Left ventricle myocardium inferior (tissue), 1 donor: ENCODE measurements around the gene EDARADD. TPM values are rescaled to one million over a fixed set of nuclear protein-coding genes. Genes with fewer than 3 reads are reported as not detected.

Experiments used
- DNase-seq: peaks from one replicate; pipeline ENCODE4 v3.0.0-alpha.2; 2020
- H3K27ac ChIP-seq: fragments of 200-600 bp; replicated peaks from 2 replicates; pipeline ENCODE4 v1.8.0; 2021
- H3K27me3 ChIP-seq: fragments of 200-600 bp; 2 replicates; pipeline ENCODE4 v1.8.0; 2021; ENCODE audit warnings: low read depth
- H3K36me3 ChIP-seq: fragments of 200-600 bp; 2 replicates; pipeline ENCODE4 v1.8.0; 2021
- H3K4me1 ChIP-seq: fragments of 200-600 bp; 2 replicates; pipeline ENCODE4 v1.8.0; 2021
- H3K4me3 ChIP-seq: fragments of 200-600 bp; 2 replicates; pipeline ENCODE4 v1.8.0; 2021; ENCODE audit warnings: mild to moderate bottlenecking, moderate library complexity
- H3K9me3 ChIP-seq: fragments of 200-600 bp; replicated peaks from 2 replicates; pipeline ENCODE4 v1.8.0; 2021
- CTCF ChIP-seq: fragments of 200-600 bp; IDR thresholded peaks from 2 replicates; pipeline ENCODE4 v1.8.0; 2021; ENCODE audit warnings: antibody characterized with exemption, mild to moderate bottlenecking, borderline replicate concordance
- intact Hi-C: fragments of 100-400 bp; cut with micrococcal nuclease; formaldehyde crosslinking; loops from one replicate; pipeline ENCODE4 v1.11.0; 2022
- total RNA-seq: library from RNA; stranded (reverse); fragmentation: NEBNext Ultra II Directional; extraction: Animal tissue kit (Norgen Biotek cat#: 25700); gene quantifications from one replicate; pipeline ENCODE4 v1.2.1, GENCODE V29; 2021
- donor health status: DM: no; HTN: yes; CAD: no; lungs with severe emphysema.

The EDARADD gene
- total RNA-seq, 1 donor from 2014 or later: 1.4 TPM

GRCh38 chr1:236530286-236530685 lies 136.2 kb downstream of the EDARADD start:
- Histone ChIP-seq H3K4me1 (peaks cover 63% of the 10 kb centered on the region), H3K27ac (peak overlapping the region; percentile 65), H3K36me3 (peaks cover 34% of the 10 kb centered on the region), H3K9me3 (no peaks in the 10 kb centered on the region), H3K27me3 (no peaks in the 10 kb centered on the region), H3K4me3 (no peak overlapping the region)
- intact Hi-C loops: no loop called here
- no peak for DNase-seq
- TF ChIP-seq CTCF: no peak

GRCh38 chr1:236530959-236531358 lies 136.9 kb downstream of the EDARADD start:
- Histone ChIP-seq H3K4me3 (no peak overlapping the region), H3K4me1 (peaks cover 62% of the 10 kb centered on the region), H3K9me3 (no peaks in the 10 kb centered on the region), H3K27me3 (no peaks in the 10 kb centered on the region), H3K27ac (peak overlapping the region; percentile 65), H3K36me3 (peaks cover 35% of the 10 kb centered on the region)
- intact Hi-C loops: no loop called here
- DNase-seq: no peak
- no peak for TF ChIP-seq CTCF

GRCh38 chr1:236532850-236533249 lies 138.8 kb downstream of the EDARADD start:
- H3K27ac ChIP-seq: peak overlapping the region; percentile 65
- no peaks in the 10 kb centered on the region for H3K27me3 ChIP-seq
- intact Hi-C loops: no loop called here
- peaks cover 60% of the 10 kb centered on the region for H3K4me1 ChIP-seq
- peaks cover 25% of the 10 kb centered on the region for H3K36me3 ChIP-seq
- no peaks in the 10 kb centered on the region for H3K9me3 ChIP-seq
- no peak for TF ChIP-seq CTCF
- H3K4me3 ChIP-seq: no peak overlapping the region
- no peak for DNase-seq

GRCh38 chr1:236534151-236534651 lies 140.1 kb downstream of the EDARADD start:
- H3K27me3 ChIP-seq: no peaks in the 10 kb centered on the region
- no peaks in the 10 kb centered on the region for H3K9me3 ChIP-seq
- H3K4me3 ChIP-seq: no peak overlapping the region
- no peak for TF ChIP-seq CTCF
- intact Hi-C loops: no loop called here
- H3K36me3 ChIP-seq: peaks cover 33% of the 10 kb centered on the region
- H3K27ac ChIP-seq: no peak overlapping the region
- DNase-seq: no peak
- H3K4me1 ChIP-seq: peaks cover 60% of the 10 kb centered on the region

Other genes starting within 250 kb of the EDARADD start
- gene ERO1B, start 112.3 kb upstream of the EDARADD start, total RNA-seq: 7.2 TPM
- gene LGALS8, start 129.7 kb downstream of the EDARADD start, total RNA-seq: 76.5 TPM
- 12.8 TPM for gene HEATR1, start 210.2 kb downstream of the EDARADD start, total RNA-seq